HepG2 (cell line): Measurements from ENCODE around the gene TTC28. TPM values are rescaled to one million over a fixed set of nuclear protein-coding genes. Genes with fewer than 3 reads are reported as not detected.
A peak's percentile ranks its signal among the peaks of the same experiment; 100 is the strongest.

ENCODE experiments used
- ARID5B ChIP-seq: IDR thresholded peaks from 2 replicates; pipeline ENCODE4 v1.4.0; 2020; ENCODE audit warnings: mild to moderate bottlenecking, missing genetic modification reagents
- CREB1 ChIP-seq, 2 experiments: fragments of 450-650 bp in 1 of 2; IDR thresholded peaks; 2 replicates each; pipeline ENCODE4 v1.6.1; 2016 to 2017; ENCODE audit warnings: control low read depth in 1 of 2, mild to moderate bottlenecking in 1 of 2, missing compliant biosample characterization in 1 of 2, missing genetic modification characterization in 1 of 2
- CREM ChIP-seq, 2 experiments: sonication (generic) in 1 of 2; formaldehyde crosslinking in 1 of 2; IDR thresholded peaks; 2 replicates each; pipeline versions ENCODE4 v1.4.0 to v1.6.1; 2016 to 2020; ENCODE audit warnings: antibody characterized with exemption in 1 of 2, mild to moderate bottlenecking in 1 of 2, missing genetic modification reagents in 1 of 2
- FOXA3 ChIP-seq: IDR thresholded peaks from 2 replicates; pipeline ENCODE4 v1.6.1; 2016; ENCODE audit warnings: missing genetic modification reagents, missing compliant biosample characterization
- FOXP1 ChIP-seq, 2 experiments: fragments of 450-650 bp in 1 of 2; IDR thresholded peaks; 2 replicates each; pipeline ENCODE4 v1.6.1; 2017 to 2018; ENCODE audit warnings: antibody characterized with exemption in 1 of 2
- GATAD1 ChIP-seq: IDR thresholded peaks from 2 replicates; pipeline ENCODE4 v1.6.1; 2016; ENCODE audit warnings: missing genetic modification reagents, missing compliant biosample characterization
- HES4 ChIP-seq: sonication (generic); formaldehyde crosslinking; IDR thresholded peaks from 2 replicates; pipeline ENCODE4 v1.9.0; 2021; ENCODE audit warnings: mild to moderate bottlenecking, missing genetic modification reagents, borderline replicate concordance
- IKZF5 ChIP-seq: IDR thresholded peaks from 2 replicates; pipeline ENCODE4 v1.6.1; 2018; ENCODE audit warnings: missing genetic modification reagents, mild to moderate bottlenecking, missing compliant biosample characterization
- MATR3 ChIP-seq: sonication (generic); formaldehyde crosslinking; IDR thresholded peaks from 2 replicates; pipeline ENCODE4 v1.4.0; 2020; ENCODE audit warnings: missing genetic modification reagents
- MEIS2 ChIP-seq: sonication (generic); formaldehyde crosslinking; IDR thresholded peaks from 2 replicates; pipeline ENCODE4 v1.9.0; 2021; ENCODE audit warnings: mild to moderate bottlenecking, missing genetic modification reagents
- NONO ChIP-seq, 2 experiments: fragments of 450-650 bp in 1 of 2; sonication (generic) in 1 of 2; formaldehyde crosslinking in 1 of 2; IDR thresholded peaks in 1 of 2; conservative IDR thresholded peaks in 1 of 2; 2 replicates each; pipeline versions ENCODE4 v1.6.1 to v1.8.0; 2017 to 2022; ENCODE audit warnings: mild to moderate bottlenecking in 1 of 2, missing genetic modification reagents in 1 of 2, moderate library complexity in 1 of 2
- NR2F6 ChIP-seq, 2 experiments: IDR thresholded peaks; 2 replicates each; pipeline ENCODE4 v1.6.1; 2016; ENCODE audit warnings: antibody characterized with exemption in 1 of 2, mild to moderate bottlenecking in 1 of 2
- SAFB2 ChIP-seq: sonication (generic); formaldehyde crosslinking; IDR thresholded peaks from 2 replicates; pipeline ENCODE4 v1.5.1; 2020; ENCODE audit warnings: missing genetic modification reagents, low read depth, mild to moderate bottlenecking, borderline replicate concordance
- SIN3B ChIP-seq: fragments of 150-350 bp; IDR thresholded peaks from 2 replicates; pipeline ENCODE4 v1.6.1; 2014; ENCODE audit warnings: low read length
- SMAD9 ChIP-seq: sonication (generic); formaldehyde crosslinking; IDR thresholded peaks from 2 replicates; pipeline ENCODE4 v1.5.1; 2020; ENCODE audit warnings: mild to moderate bottlenecking, missing genetic modification reagents
- SOX13 ChIP-seq, 3 experiments: fragments of 450-650 bp in 1 of 3; sonication (generic) in 1 of 3; formaldehyde crosslinking in 1 of 3; IDR thresholded peaks in 2 of 3; conservative IDR thresholded peaks in 1 of 3; 2 replicates each; pipeline versions ENCODE4 v1.5.0 to v1.6.1; 2016 to 2020; ENCODE audit warnings: antibody characterized with exemption in 1 of 3, mild to moderate bottlenecking in 1 of 3, missing compliant biosample characterization in 1 of 3, missing genetic modification reagents in 1 of 3, moderate library complexity in 1 of 3
- TFE3 ChIP-seq: IDR thresholded peaks from 2 replicates; pipeline ENCODE4 v1.6.1; 2016
- TSC22D2 ChIP-seq: sonication (generic); formaldehyde crosslinking; IDR thresholded peaks from 2 replicates; pipeline ENCODE4 v1.5.1; 2020; ENCODE audit warnings: missing genetic modification reagents, mild to moderate bottlenecking, borderline replicate concordance
- ZFP1 ChIP-seq: IDR thresholded peaks from 2 replicates; pipeline ENCODE4 v1.6.1; 2016
- ZNF121 ChIP-seq: sonication (generic); formaldehyde crosslinking; IDR thresholded peaks from 2 replicates; pipeline ENCODE4 v1.5.0; 2020; ENCODE audit warnings: mild to moderate bottlenecking, missing genetic modification reagents
- ZNF577 ChIP-seq: sonication (generic); formaldehyde crosslinking; IDR thresholded peaks from 2 replicates; pipeline ENCODE4 v1.4.0; 2020; ENCODE audit warnings: mild to moderate bottlenecking, low read depth, missing genetic modification reagents, borderline replicate concordance
- ZNF644 ChIP-seq: IDR thresholded peaks from 2 replicates; pipeline ENCODE4 v1.6.1; 2016; ENCODE audit warnings: low read depth
- ZNF788 ChIP-seq: sonication (generic); formaldehyde crosslinking; IDR thresholded peaks from 2 replicates; pipeline ENCODE4 v1.5.0; 2020; ENCODE audit warnings: mild to moderate bottlenecking, missing genetic modification reagents, borderline replicate concordance
- ZNF879 ChIP-seq: sonication (generic); formaldehyde crosslinking; IDR thresholded peaks from 2 replicates; pipeline ENCODE4 v1.8.1; 2023; ENCODE audit warnings: missing genetic modification reagents
- polyA plus RNA-seq, 8 experiments: library from polyadenylated mRNA; depleted of rRNA in 3 of 8; stranded (reverse) in 7 of 8; unstranded in 1 of 8; fragments of >200 nt; fragmentation: Illumina TruSeq in 4 of 8; extraction: Trizol in 4 of 8; gene quantifications; 2 replicates each; pipeline versions ENCODE4 v1.2.1 to v1.2.3, GENCODE V29; 2011 to 2016; ENCODE audit warnings: low read depth in 4 of 8, missing spikeins in 1 of 8, mixed read lengths in 1 of 8; ENCODE audit not compliant: insufficient read depth in 1 of 8
- total RNA-seq, 5 experiments: library from RNA; depleted of rRNA; stranded (reverse); fragments of >200 nt; fragmentation: Illumina TruSeq; extraction: Trizol; gene quantifications; 2 replicates each; pipeline ENCODE4 v1.2.3, GENCODE V29; 2016; ENCODE audit warnings: low read depth in 1 of 5

The TTC28 gene
- total and polyA plus RNA-seq, 2 of the 13 experiments (the other 11 are each of a cell fraction or from before 2014, with no cell fraction given), result 4.2 to 13.1 TPM

GRCh38 chr22:28245579-28246224 is 433.9 kb downstream of the TTC28 start (continued):
- TF ChIP-seq SAFB2 (no peak), MEIS2 (CRISPR knock-in tag) (no peak), MATR3 (CRISPR knock-in tag) (no peak), NR2F6 (IDR thresholded peaks at IDR 0.05) (no peak), NR2F6 (CRISPR knock-in tag; IDR thresholded peaks at IDR 0.05) (peak; percentile 38; the same call in 1 of the 2 replicates), ZNF121 (CRISPR knock-in tag) (no peak), TFE3 (no peak), HES4 (CRISPR knock-in tag) (no peak), ZNF788 (no peak), NONO (IDR thresholded peaks at IDR 0.05) (no peak), NONO (CRISPR knock-in tag; conservative IDR thresholded peaks at IDR 0.05) (no peak), ZNF577 (CRISPR knock-in tag) (no peak), ZNF644 (CRISPR knock-in tag) (no peak), SOX13 (IDR thresholded peaks at IDR 0.05) (no peak), SOX13 (CRISPR knock-in tag; conservative IDR thresholded peaks at IDR 0.05 in 1 of 2, IDR thresholded peaks at IDR 0.05 in 1 of 2) (peak in 1 of 2 experiments; percentile 14; a peak in 1 of 4 replicates), ZFP1 (CRISPR knock-in tag) (no peak), CREB1 (IDR thresholded peaks at IDR 0.05) (no peak), CREB1 (CRISPR knock-in tag; IDR thresholded peaks at IDR 0.05) (0 out of 2 replicates have a peak, but pooled peaks have one; percentile 19), FOXP1 (IDR thresholded peaks at IDR 0.05) (no peak), FOXP1 (CRISPR knock-in tag; IDR thresholded peaks at IDR 0.05) (0 out of 2 replicates have a peak, but pooled peaks have one; percentile 5), GATAD1 (CRISPR knock-in tag) (no peak), SMAD9 (CRISPR knock-in tag) (no peak), TSC22D2 (CRISPR knock-in tag) (no peak), FOXA3 (CRISPR knock-in tag) (peak; percentile 70), ARID5B (CRISPR knock-in tag) (peak; percentile 54), SIN3B (no peak), IKZF5 (CRISPR knock-in tag) (no peak), ZNF879 (CRISPR knock-in tag) (no peak), CREM (IDR thresholded peaks at IDR 0.05) (0 out of 2 replicates have a peak, but pooled peaks have one; percentile 14), CREM (CRISPR knock-in tag; IDR thresholded peaks at IDR 0.05) (no peak)
